GM23338 (cell line): ENCODE measurements around the gene MYOM1. TPM values are rescaled to one million over a fixed set of nuclear protein-coding genes. Genes with fewer than 3 reads are reported as not detected.

Source experiments
- ATAC-seq: fragments of 200-7000 bp; cut with Tn5 transposase; 3 replicates; pipeline ENCODE4 v1.9.1; 2020
- DNase-seq: peaks from one replicate; pipeline ENCODE4 v3.0.0-alpha.2; 2015; ENCODE audit warnings: low spot score
- H2AFZ ChIP-seq: fragments of 200-600 bp; sonication (generic); 2 replicates; pipeline ENCODE4 v1.8.0; 2016; ENCODE audit warnings: antibody characterized with exemption, mild to moderate bottlenecking, moderate library complexity
- H3F3A ChIP-seq: fragments of 200-600 bp; sonication (generic); replicated peaks from 2 replicates; pipeline ENCODE4 v1.8.0; 2017; ENCODE audit warnings: antibody characterized with exemption, mixed run types, low read depth
- H3K27ac ChIP-seq: fragments of 200-600 bp; sonication (generic); 2 replicates; pipeline ENCODE4 v1.6.1; 2016; ENCODE audit warnings: low read depth
- H3K27me3 ChIP-seq: fragments of 200-600 bp; sonication (generic); 2 replicates; pipeline ENCODE4 v1.8.0; 2016; ENCODE audit warnings: mild to moderate bottlenecking, mixed run types, moderate library complexity; ENCODE audit not compliant: insufficient read depth
- H3K36me3 ChIP-seq: fragments of 200-600 bp; sonication (generic); 2 replicates; pipeline ENCODE4 v1.8.0; 2016; ENCODE audit warnings: mild to moderate bottlenecking; ENCODE audit not compliant: insufficient read depth
- H3K4me1 ChIP-seq: fragments of 200-600 bp; sonication (generic); 2 replicates; pipeline ENCODE4 v1.8.0; 2016; ENCODE audit warnings: mild to moderate bottlenecking, moderate library complexity; ENCODE audit not compliant: insufficient read depth
- H3K4me2 ChIP-seq: fragments of 200-600 bp; sonication (generic); 2 replicates; pipeline ENCODE4 v1.7.1; 2017; ENCODE audit warnings: mixed run types
- H3K4me3 ChIP-seq: fragments of 200-600 bp; sonication (generic); 2 replicates; pipeline ENCODE4 v1.6.1; 2016; ENCODE audit warnings: mixed run types
- H3K79me2 ChIP-seq: fragments of 200-600 bp; sonication (generic); replicated peaks from 2 replicates; pipeline ENCODE4 v1.8.0; 2017; ENCODE audit warnings: mild to moderate bottlenecking; ENCODE audit not compliant: insufficient read depth
- H3K9me2 ChIP-seq: fragments of 200-600 bp; sonication (generic); 2 replicates; pipeline ENCODE4 v1.8.0; 2017; ENCODE audit not compliant: insufficient read depth
- H4K20me1 ChIP-seq: fragments of 200-600 bp; sonication (generic); replicated peaks from 2 replicates; pipeline ENCODE4 v1.8.0; 2017; ENCODE audit warnings: mild to moderate bottlenecking; ENCODE audit not compliant: insufficient read depth
- H3K27ac Mint-ChIP-seq: 2 replicates; pipeline ENCODE4 v1.8.0; 2020; ENCODE audit warnings: inconsistent platforms, mild to moderate bottlenecking, moderate library complexity, mixed read lengths
- H3K27me3 Mint-ChIP-seq: 3 replicates; pipeline ENCODE4 v1.8.0; 2022; ENCODE audit warnings: low read depth, mild to moderate bottlenecking, moderate library complexity, mixed read lengths, inconsistent platforms; ENCODE audit not compliant: insufficient read depth, poor library complexity
- H3K36me3 Mint-ChIP-seq: 3 replicates; pipeline ENCODE4 v1.8.0; 2021; ENCODE audit warnings: low read depth, mild to moderate bottlenecking, inconsistent platforms, moderate library complexity, mixed read lengths
- H3K4me1 Mint-ChIP-seq: 3 replicates; pipeline ENCODE4 v1.8.0; 2020; ENCODE audit warnings: mild to moderate bottlenecking, inconsistent platforms, mixed read lengths
- H3K4me3 Mint-ChIP-seq: 3 replicates; pipeline ENCODE4 v1.8.0; 2021; ENCODE audit warnings: moderate library complexity, mild to moderate bottlenecking, inconsistent platforms, mixed read lengths
- H3K9me3 Mint-ChIP-seq: 3 replicates; pipeline ENCODE4 v1.8.0; 2020; ENCODE audit warnings: moderate library complexity, mild to moderate bottlenecking, inconsistent platforms, mixed read lengths
- CREB1 ChIP-seq: fragments of 250-450 bp; sonication (Bioruptor Pico); IDR thresholded peaks from 2 replicates; pipeline ENCODE4 v1.5.0; 2020; ENCODE audit warnings: low read depth, mild to moderate bottlenecking, moderate library complexity
- EZH2 ChIP-seq: fragments of 200-600 bp; sonication (generic); IDR thresholded peaks from one replicate; pipeline ENCODE4 v1.8.0; 2017; ENCODE audit warnings: antibody characterized with exemption, mild to moderate bottlenecking, low read depth; ENCODE audit not compliant: unreplicated experiment
- JUNB ChIP-seq: IDR thresholded peaks from one replicate; pipeline ENCODE4 v1.6.1; 2016; ENCODE audit warnings: antibody characterized with exemption; ENCODE audit not compliant: unreplicated experiment
- NANOG ChIP-seq: IDR thresholded peaks from 2 replicates; pipeline ENCODE4 v1.6.1; 2016; ENCODE audit warnings: antibody characterized with exemption, borderline replicate concordance
- STAT1 ChIP-seq: IDR thresholded peaks from one replicate; pipeline ENCODE4 v1.6.1; 2016; ENCODE audit warnings: antibody characterized with exemption; ENCODE audit not compliant: unreplicated experiment
- ZNF331 ChIP-seq: fragments of 250-450 bp; sonication (Bioruptor Pico); IDR thresholded peaks from 2 replicates; pipeline ENCODE4 v1.5.0; 2020; ENCODE audit warnings: low read depth, mild to moderate bottlenecking, moderate library complexity
- polyA plus RNA-seq: library from polyadenylated mRNA; unstranded; fragments of >200 nt; fragmentation: Nextera tagmentation; extraction: Ambion mirVana; gene quantifications from 2 replicates; pipeline ENCODE4 v1.2.1, GENCODE V29; 2016
- total RNA-seq: library from RNA; depleted of rRNA; stranded (reverse); fragments of >200 nt; shearing (Covaris generic); gene quantifications from 2 replicates; pipeline ENCODE4 v1.2.3, GENCODE V29; 2014
- TF ChIP-seq, protein P1 (sequence below): IDR thresholded peaks from 2 replicates; pipeline ENCODE4 v1.6.1; 2016; ENCODE audit warnings: antibody characterized with exemption
- TF ChIP-seq, protein P2 (sequence below), 2 experiments: fragments of 200-600 bp in 1 of 2; sonication (generic) in 1 of 2; conservative IDR thresholded peaks; 2 replicates each; pipeline versions ENCODE4 v1.5.1 to v1.6.1; 2016 to 2017; ENCODE audit warnings: antibody characterized with exemption in 2 of 2, low read depth in 2 of 2, mild to moderate bottlenecking in 2 of 2, moderate library complexity in 1 of 2
- TF ChIP-seq, protein P3 (sequence below): fragments of 250-450 bp; sonication (Bioruptor Pico); IDR thresholded peaks from 2 replicates; pipeline ENCODE4 v1.5.0; 2020; ENCODE audit warnings: mild to moderate bottlenecking, moderate library complexity

MYOM1 gene
- total and polyA plus RNA-seq, 2 experiments from 2014 or later: 0.27 to 0.38 TPM

DNA sequence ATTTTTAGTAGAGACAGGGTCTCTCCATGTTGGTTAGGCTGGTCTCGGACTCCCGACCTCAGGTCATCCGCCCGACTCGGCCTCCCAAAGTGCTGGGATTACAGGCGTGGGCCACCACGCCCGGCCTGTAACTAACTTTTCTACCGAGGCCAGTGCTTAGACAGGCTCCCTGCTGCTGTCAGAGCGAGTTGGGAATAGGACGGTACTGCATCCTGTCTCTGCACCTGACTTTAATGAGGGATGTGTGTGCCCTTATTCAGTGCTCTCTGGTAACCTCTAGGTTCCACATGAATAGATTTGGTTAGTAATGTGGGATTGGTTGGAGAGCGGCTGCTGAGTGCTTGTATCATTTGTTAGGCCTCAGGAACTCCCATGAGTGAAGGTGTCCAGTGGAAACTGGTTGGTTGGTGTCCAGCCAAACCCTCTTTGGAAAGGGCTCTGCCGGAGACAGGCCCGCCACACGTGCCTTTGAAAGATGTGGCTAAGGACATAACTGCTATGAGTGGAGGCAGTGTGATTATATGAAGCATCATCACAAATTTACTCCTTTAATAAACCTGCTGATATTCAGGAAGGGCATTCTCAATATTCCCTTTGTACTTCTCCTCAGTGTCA is 36.6 kb downstream of the MYOM1 start:
- Histone ChIP-seq H3K36me3 (no peaks in the 10 kb centered on the region), H3K9me2 (no peaks in the 10 kb centered on the region), H3K4me1 (no peaks in the 10 kb centered on the region), H3K27ac (no peak overlapping the region), H3K27me3 (no peaks in the 10 kb centered on the region), H3K79me2 (no peaks in the 10 kb centered on the region), H4K20me1 (no peaks in the 10 kb centered on the region), H3F3A (no peaks in the 10 kb centered on the region), H2AFZ (no peak overlapping the region), H3K4me3 (no peak overlapping the region), H3K4me2 (no peak overlapping the region)
- peak; percentile 74 for ATAC-seq
- no peak overlapping the region for H3K27ac Mint-ChIP-seq
- H3K27me3 Mint-ChIP-seq: no peaks in the 10 kb centered on the region
- peaks cover 10% of the 10 kb centered on the region for H3K4me1 Mint-ChIP-seq
- no peaks in the 10 kb centered on the region for H3K9me3 Mint-ChIP-seq
- H3K4me3 Mint-ChIP-seq: no peak overlapping the region
- TF ChIP-seq CREB1: no peak
- TF ChIP-seq NANOG: no peak
- TF ChIP-seq JUNB: no peak
- TF ChIP-seq EZH2: no peak
- TF ChIP-seq, protein P1, sequence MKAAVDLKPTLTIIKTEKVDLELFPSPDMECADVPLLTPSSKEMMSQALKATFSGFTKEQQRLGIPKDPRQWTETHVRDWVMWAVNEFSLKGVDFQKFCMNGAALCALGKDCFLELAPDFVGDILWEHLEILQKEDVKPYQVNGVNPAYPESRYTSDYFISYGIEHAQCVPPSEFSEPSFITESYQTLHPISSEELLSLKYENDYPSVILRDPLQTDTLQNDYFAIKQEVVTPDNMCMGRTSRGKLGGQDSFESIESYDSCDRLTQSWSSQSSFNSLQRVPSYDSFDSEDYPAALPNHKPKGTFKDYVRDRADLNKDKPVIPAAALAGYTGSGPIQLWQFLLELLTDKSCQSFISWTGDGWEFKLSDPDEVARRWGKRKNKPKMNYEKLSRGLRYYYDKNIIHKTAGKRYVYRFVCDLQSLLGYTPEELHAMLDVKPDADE: no peak
- no peaks in the 10 kb centered on the region for H3K36me3 Mint-ChIP-seq
- DNase-seq: peak; percentile 37

DNA sequence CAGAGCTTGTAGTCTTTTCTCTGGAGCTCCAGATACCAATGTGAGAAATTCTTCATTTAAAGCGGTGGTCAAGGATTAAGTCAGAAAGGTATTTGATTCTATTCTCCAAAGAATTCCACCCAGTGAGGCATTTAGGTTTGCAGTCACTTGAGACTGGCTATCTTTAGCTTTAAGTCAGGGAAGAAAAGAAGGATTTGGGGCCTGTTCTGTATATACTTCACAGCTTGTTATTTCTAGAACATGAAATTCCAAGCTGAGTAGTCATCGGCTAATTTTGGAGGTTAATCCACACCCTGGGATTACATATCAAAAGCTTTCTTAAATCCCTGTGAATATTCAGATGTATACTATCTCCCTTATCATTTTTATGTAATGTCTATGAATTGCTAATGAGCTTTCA is 39.4 kb downstream of the MYOM1 start:
- no peaks in the 10 kb centered on the region for H3K36me3 ChIP-seq
- no peak overlapping the region for H3K4me3 ChIP-seq
- DNase-seq (peak; percentile 32), ATAC-seq (peak; percentile 38; the same call in 2 of the 3 replicates)
- H3K27ac Mint-ChIP-seq: no peak overlapping the region
- no peaks in the 10 kb centered on the region for H3K36me3 Mint-ChIP-seq
- no peaks in the 10 kb centered on the region for H3K79me2 ChIP-seq
- H3K27me3 Mint-ChIP-seq: no peaks in the 10 kb centered on the region
- no peaks in the 10 kb centered on the region for H3K9me2 ChIP-seq
- no peak overlapping the region for H3K27ac ChIP-seq
- H3K9me3 Mint-ChIP-seq: no peaks in the 10 kb centered on the region
- no peaks in the 10 kb centered on the region for H3F3A ChIP-seq
- H3K4me2 ChIP-seq: no peak overlapping the region
- H3K4me1 Mint-ChIP-seq: peaks cover 10% of the 10 kb centered on the region
- H3K4me1 ChIP-seq: no peaks in the 10 kb centered on the region
- no peaks in the 10 kb centered on the region for H4K20me1 ChIP-seq
- no peak overlapping the region for H3K4me3 Mint-ChIP-seq
- no peak overlapping the region for H2AFZ ChIP-seq
- no peaks in the 10 kb centered on the region for H3K27me3 ChIP-seq
- TF ChIP-seq, protein P1: no peak
- TF ChIP-seq, protein P2, sequence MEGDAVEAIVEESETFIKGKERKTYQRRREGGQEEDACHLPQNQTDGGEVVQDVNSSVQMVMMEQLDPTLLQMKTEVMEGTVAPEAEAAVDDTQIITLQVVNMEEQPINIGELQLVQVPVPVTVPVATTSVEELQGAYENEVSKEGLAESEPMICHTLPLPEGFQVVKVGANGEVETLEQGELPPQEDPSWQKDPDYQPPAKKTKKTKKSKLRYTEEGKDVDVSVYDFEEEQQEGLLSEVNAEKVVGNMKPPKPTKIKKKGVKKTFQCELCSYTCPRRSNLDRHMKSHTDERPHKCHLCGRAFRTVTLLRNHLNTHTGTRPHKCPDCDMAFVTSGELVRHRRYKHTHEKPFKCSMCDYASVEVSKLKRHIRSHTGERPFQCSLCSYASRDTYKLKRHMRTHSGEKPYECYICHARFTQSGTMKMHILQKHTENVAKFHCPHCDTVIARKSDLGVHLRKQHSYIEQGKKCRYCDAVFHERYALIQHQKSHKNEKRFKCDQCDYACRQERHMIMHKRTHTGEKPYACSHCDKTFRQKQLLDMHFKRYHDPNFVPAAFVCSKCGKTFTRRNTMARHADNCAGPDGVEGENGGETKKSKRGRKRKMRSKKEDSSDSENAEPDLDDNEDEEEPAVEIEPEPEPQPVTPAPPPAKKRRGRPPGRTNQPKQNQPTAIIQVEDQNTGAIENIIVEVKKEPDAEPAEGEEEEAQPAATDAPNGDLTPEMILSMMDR (conservative IDR thresholded peaks at IDR 0.05; ENCODE audit: low read depth in 2 of 2): no peak
- TF ChIP-seq ZNF331 (CRISPR knock-in tag) (no peak), EZH2 (no peak), STAT1 (no peak)
- TF ChIP-seq, protein P3, sequence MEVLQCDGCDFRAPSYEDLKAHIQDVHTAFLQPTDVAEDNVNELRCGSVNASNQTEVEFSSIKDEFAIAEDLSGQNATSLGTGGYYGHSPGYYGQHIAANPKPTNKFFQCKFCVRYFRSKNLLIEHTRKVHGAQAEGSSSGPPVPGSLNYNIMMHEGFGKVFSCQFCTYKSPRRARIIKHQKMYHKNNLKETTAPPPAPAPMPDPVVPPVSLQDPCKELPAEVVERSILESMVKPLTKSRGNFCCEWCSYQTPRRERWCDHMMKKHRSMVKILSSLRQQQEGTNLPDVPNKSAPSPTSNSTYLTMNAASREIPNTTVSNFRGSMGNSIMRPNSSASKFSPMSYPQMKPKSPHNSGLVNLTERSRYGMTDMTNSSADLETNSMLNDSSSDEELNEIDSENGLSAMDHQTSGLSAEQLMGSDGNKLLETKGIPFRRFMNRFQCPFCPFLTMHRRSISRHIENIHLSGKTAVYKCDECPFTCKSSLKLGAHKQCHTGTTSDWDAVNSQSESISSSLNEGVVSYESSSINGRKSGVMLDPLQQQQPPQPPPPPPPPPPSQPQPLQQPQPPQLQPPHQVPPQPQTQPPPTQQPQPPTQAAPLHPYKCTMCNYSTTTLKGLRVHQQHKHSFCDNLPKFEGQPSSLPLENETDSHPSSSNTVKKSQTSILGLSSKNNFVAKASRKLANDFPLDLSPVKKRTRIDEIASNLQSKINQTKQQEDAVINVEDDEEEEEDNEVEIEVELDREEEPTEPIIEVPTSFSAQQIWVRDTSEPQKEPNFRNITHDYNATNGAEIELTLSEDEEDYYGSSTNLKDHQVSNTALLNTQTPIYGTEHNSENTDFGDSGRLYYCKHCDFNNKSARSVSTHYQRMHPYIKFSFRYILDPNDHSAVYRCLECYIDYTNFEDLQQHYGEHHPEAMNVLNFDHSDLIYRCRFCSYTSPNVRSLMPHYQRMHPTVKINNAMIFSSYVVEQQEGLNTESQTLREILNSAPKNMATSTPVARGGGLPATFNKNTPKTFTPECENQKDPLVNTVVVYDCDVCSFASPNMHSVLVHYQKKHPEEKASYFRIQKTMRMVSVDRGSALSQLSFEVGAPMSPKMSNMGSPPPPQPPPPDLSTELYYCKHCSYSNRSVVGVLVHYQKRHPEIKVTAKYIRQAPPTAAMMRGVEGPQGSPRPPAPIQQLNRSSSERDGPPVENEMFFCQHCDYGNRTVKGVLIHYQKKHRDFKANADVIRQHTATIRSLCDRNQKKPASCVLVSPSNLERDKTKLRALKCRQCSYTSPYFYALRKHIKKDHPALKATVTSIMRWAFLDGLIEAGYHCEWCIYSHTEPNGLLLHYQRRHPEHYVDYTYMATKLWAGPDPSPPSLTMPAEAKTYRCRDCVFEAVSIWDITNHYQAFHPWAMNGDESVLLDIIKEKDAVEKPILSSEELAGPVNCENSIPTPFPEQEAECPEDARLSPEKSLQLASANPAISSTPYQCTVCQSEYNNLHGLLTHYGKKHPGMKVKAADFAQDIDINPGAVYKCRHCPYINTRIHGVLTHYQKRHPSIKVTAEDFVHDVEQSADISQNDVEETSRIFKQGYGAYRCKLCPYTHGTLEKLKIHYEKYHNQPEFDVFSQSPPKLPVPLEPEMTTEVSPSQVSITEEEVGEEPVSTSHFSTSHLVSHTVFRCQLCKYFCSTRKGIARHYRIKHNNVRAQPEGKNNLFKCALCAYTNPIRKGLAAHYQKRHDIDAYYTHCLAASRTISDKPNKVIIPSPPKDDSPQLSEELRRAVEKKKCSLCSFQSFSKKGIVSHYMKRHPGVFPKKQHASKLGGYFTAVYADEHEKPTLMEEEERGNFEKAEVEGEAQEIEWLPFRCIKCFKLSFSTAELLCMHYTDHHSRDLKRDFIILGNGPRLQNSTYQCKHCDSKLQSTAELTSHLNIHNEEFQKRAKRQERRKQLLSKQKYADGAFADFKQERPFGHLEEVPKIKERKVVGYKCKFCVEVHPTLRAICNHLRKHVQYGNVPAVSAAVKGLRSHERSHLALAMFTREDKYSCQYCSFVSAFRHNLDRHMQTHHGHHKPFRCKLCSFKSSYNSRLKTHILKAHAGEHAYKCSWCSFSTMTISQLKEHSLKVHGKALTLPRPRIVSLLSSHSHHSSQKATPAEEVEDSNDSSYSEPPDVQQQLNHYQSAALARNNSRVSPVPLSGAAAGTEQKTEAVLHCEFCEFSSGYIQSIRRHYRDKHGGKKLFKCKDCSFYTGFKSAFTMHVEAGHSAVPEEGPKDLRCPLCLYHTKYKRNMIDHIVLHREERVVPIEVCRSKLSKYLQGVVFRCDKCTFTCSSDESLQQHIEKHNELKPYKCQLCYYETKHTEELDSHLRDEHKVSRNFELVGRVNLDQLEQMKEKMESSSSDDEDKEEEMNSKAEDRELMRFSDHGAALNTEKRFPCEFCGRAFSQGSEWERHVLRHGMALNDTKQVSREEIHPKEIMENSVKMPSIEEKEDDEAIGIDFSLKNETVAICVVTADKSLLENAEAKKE (CRISPR knock-in tag): no peak
